ENCODE results near the gene SLC40A1.

SLC40A1 gene

DNA sequence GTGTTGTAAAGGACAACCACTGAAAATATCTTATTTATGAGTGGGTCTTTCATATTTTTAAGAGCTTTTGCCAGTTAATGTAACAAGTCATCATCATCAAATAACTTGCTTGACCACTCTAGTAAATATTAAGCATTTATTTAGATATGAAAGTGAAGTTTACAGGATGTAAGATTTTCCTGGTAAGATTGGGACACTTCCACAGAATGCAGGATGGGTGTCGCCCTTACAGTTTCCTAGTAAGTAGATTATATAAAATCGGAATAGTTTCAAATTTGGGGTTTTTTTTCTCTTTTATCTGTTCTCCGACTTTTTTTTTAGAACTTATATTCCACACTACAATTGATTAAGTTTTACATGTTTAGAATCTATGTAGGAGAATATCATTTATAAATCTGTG is 14.8 kb upstream of the SLC40A1 start:
- no peak for DNase-seq

- DNase-seq: no peak
Measured at GRCh38 chr2:189594305-189594704, 13.7 kb upstream of the SLC40A1 start.

- DNase-seq: no peak
Measured at GRCh38 chr2:189593115-189593514, 12.5 kb upstream of the SLC40A1 start.

GRCh38 chr2:189592353-189592984 is 11.9 kb upstream of the SLC40A1 start:
- no peak for DNase-seq

- DNase-seq: no peak
Measured at GRCh38 chr2:189587780-189588179, 7.2 kb upstream of the SLC40A1 start.

DNA sequence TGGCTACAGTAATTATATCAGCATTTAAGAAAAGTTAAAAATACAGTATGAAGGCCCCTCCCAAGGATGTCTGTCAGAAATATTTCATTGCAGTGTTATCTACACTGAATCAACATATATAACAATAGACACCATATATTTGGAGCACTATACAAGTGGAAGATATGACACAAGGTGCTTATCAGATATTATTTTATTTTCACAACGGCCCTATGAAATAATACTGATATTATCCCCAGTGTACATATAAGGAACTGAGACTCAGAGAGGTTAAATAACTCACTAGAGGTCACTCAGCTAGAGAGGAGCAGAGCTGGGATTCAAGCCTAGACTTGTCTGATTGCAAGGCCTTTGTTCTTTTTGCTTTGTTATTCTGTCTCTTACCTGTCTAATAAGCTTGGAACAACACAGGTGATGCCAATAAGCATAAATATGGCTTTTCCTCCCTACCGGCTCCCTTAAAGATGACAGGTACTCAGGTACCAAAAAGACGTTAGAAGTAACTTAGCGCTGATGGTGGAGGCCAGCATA is 4.7 kb upstream of the SLC40A1 start:
- no peak for DNase-seq

GRCh38 chr2:189584686-189585085 is 4.1 kb upstream of the SLC40A1 start:
- DNase-seq: no peak

DNA sequence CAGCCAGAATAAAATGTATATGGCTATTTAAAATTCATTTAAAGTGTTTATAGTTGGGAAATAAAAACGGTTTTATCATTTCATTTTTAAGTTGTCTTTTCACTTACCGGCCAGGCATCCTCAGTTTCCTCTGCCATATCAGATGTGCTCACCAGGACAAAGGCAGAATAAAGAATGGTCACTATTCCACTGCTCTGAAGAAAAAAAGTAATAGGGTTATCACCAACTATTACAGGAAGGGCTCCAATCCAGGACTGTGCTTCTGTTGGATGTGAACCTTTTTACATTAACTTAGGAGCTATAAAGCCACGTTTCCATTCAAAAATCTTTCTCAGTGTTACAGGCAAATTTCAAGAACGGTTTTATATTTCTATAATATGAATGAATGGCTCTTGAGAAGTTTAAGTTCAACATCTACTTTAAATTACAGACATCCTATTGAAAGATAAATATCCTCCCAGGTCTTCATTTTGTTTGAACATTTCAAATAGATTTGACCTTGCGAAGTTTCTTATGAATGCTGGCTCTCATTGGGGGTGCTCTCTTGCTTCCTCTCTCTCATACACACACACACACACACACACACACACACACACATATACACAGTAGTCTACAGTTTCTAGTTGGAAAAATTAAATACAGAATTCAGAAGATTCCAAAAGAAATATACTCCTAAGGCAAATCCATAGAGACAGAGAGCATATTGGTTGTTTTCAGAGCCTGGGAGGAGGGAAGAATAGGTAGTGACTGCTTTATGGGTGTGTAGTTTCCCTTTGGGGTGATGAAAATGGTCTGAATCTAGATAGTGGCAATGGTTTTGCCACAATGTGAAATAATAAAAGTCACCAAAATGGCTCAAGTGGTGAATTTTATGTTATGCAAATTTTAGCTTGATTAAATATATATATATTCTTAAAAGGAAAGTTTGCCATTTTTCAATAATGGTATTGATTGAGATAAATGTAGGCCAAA is 2.9 kb upstream of the SLC40A1 start:
- no peak for DNase-seq

DNA sequence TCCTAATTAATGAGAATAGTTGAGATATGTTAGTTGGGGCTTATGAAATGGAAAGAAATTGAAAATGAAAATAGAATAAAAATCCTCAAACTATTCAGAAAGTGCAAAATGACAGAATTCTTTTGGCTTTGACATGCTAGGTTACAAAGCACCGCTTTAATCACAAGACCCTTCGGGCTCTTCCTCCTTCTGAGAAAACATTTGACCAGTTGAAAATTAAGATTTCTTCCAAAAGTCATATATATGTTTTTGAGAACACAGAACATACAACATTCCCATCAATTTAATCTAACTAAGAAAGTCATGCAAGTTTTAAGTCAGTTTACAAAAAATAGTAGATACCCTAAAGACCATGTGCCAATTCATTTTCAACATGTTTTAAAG is 2.2 kb upstream of the SLC40A1 start:
- no peak for DNase-seq

DNA sequence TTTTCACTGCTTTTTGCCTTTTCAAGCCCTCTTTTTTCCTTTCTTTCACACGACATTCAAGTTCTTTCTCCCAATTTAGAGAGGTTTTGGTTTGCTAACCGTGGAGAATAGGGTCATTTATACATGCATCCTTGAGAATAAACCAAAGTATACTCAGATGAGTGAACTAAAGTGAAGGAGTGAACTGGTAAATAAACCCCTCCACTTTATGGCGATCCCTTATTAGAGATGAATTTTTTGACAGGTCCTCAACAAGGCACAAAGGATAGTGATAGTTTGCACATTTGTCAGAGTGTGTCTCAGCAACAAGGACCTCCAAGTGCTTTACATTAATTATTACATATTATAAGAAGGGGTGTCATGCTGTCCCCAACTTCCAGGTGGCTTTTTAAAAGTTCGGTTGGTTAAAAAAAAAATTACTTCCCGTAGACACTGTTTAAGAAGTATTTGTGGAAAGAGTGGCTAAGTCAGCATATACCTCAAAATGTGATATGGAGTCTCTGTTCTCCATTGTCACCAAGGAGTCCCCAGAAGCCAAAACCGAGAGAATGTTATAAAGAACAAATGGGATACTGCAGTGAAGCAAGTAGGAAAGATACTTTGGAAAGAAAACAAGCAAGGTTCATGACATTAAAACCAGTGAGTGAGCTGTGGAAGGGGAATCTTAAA is 1.7 kb upstream of the SLC40A1 start:
- no peak for DNase-seq

DNA sequence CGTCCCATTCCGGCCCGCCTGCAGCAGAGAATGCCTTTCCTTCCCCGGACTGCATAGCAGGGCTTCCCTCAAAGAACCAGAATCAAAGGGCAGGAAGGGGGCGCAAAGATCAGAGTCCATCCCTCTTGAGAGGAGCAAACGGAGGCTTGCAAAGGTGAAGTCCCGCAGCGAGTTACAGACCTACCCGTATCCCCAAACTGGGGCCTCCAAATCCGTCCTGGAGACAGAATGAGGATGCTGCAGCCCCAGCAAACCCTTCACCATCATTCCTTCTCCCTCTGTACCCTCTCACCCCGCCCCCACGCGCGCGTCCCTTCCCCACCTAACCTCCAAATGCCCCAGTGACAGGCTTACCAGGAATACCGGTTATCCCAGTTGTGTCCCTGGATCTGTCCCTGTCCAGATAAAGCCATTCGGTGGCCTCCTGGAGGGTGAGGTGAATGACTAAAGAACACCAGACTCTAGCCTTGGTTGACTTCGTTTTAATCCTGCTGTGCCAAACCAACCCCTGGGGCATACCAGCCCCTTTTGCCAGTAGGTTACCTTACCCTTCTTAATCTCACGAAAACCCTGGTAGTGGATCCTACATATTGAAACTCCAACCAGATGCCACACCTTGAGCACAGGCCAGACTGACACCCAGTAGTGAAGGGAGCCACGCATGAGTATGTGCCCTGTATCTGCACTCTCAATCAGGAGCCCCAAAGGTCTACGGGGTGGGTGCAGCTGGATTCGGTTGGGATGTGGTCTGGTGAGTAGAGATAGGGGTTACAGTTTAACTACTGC is 961 bp upstream of the SLC40A1 start:
- DNase-seq: peak; percentile 37

DNA sequence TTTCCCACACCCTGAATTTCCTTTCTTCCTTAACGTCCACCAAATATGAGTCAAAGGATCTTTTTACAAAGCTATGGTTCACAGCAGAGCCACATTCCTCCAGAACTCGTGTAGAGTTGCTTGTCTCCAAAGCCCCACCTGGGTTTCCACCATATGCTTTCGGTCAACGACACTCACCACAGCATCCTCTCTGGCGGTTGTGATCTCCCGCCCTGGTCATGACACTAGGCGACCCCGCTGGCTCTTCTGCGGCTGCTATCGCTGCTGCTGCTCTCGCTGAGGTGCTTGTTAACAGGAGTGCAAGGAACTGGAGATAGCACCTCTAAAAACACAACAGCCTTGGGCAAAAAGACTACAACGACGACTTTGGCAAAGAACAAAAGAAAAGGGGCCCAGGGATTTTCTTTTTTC is 340 bp downstream of the SLC40A1 start:
- peak; percentile 44 for DNase-seq

GRCh38 chr2:189579585-189580186 is 900 bp downstream of the SLC40A1 start:
- DNase-seq: no peak

- DNase-seq: no peak
Measured at GRCh38 chr2:189578272-189578950, 2.2 kb downstream of the SLC40A1 start.

DNA sequence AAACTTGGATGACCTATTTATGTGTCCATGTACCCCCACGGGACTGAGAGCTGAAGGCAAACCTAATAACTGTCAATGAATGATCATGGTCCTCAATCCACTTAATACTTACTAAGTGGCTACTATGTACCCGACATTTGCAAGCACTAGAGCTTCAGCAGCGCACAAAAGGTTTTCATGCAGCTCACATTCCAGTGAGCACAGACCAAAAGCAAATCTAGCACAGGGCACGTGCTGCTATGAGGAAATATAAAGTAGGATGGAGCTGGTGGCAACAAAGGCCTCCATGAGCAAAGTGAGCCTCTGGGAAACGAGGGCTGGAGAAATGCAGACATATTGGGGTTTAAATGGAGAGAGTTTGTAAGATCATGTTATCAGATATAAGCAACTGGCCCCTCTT is 3.5 kb downstream of the SLC40A1 start:
- no peak for DNase-seq

- DNase-seq: no peak
Measured at GRCh38 chr2:189576396-189576795, 4.2 kb downstream of the SLC40A1 start.

GRCh38 chr2:189574793-189575475 is 5.7 kb downstream of the SLC40A1 start:
- DNase-seq: no peak

DNA sequence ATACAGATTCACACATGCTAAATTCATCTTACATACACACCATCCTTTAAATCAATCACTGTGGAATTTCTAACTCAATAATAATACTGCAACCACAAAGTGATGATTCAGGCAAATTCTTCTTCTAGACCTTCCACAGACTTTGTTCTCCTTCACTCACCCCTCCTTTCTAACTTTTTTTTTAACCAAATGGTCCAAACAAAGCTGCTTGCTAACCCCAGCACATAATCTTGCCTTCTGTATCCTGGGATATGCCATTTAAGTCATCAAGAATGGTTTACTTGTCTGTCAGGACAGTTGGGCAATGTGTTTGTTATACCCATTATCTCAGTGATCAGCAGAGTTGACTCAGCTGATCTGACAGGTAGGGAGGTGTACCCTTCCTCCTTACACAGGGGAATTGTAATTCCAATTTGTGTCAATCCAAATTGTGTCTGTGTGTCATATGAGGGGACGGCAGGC is 10.0 kb downstream of the SLC40A1 start:
- no peak for DNase-seq

- peak; percentile 5 for DNase-seq
Measured at GRCh38 chr2:189569295-189569910, 11.2 kb downstream of the SLC40A1 start.

DNA sequence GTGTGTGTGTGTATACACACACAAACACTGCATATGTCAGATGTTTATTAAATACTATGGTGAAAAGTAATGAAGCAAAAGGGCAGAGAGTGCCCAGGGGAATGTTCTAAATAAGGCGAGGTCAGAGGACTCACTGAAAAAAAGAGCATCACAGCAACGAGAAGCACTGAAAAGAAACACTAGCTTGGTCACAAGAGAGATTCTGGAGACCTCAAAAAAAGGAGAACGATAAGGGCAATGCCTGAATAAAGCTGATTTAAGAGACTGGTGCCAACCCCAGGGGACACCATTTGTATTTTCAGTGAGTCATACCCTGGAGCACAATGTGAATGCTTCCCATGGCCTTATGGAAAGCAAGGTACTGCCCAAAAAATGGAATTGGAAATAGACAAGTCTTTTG is 14.5 kb downstream of the SLC40A1 start:
- DNase-seq: no peak
